Measurements from ENCODE around the gene MPEG1. TPM values are rescaled to one million over a fixed set of nuclear protein-coding genes. Genes with fewer than 3 reads are reported as not detected.
A peak's percentile ranks its signal among the peaks of the same experiment; 100 is the strongest.

MPEG1 gene
- polyA plus RNA-seq, 2 donors, result 0.61 to 1.3 TPM

GRCh38 chr11:59219836-59220235, 7.1 kb upstream of the MPEG1 start:
- H3K27me3 ChIP-seq (ENCODE audit: control insufficient read depth in 1 of 2, insufficient read depth in 2 of 2, low read length in 2 of 2), result no peaks in the 10 kb centered on the region
- H3K36me3 ChIP-seq (ENCODE audit: control insufficient read depth in 2 of 2, insufficient read depth in 2 of 2, low read length in 1 of 2), result no peaks in the 10 kb centered on the region
- WGBS, 2 donors, result 73 to 82% methylated on average over 4 of the region's 4 CpGs

GRCh38 chr11:59218893-59219292, 6.2 kb upstream of the MPEG1 start:
- H3K4me1 ChIP-seq (ENCODE audit: control insufficient read depth in 2 of 2, insufficient read depth in 2 of 2, low read length in 1 of 2), result no peaks in the 10 kb centered on the region
- H3K36me3 ChIP-seq (ENCODE audit: control insufficient read depth in 2 of 2, insufficient read depth in 2 of 2, low read length in 1 of 2), result no peaks in the 10 kb centered on the region
- 54 to 63% methylated on average over 2 of the region's 2 CpGs for WGBS, 2 donors
- H3K27ac ChIP-seq (ENCODE audit: low read depth in 2 of 2, low read length in 1 of 2), result no peak overlapping the region
- H3K9me3 ChIP-seq (ENCODE audit: control insufficient read depth in 2 of 2, insufficient read depth in 1 of 2, low read depth in 1 of 2, low read length in 1 of 2), result no peaks in the 10 kb centered on the region
- H3K27me3 ChIP-seq (ENCODE audit: control insufficient read depth in 1 of 2, insufficient read depth in 2 of 2, low read length in 2 of 2), result no peaks in the 10 kb centered on the region
- no peak overlapping the region for H3K4me3 ChIP-seq (ENCODE audit: low read depth in 1 of 2, low read length in 2 of 2)

More at GRCh38 chr11:59219836-59220235, 7.1 kb upstream of the MPEG1 start:
- no peak overlapping the region for H3K4me3 ChIP-seq (ENCODE audit: low read depth in 1 of 2, low read length in 2 of 2)
- H3K27ac ChIP-seq (ENCODE audit: low read depth in 2 of 2, low read length in 1 of 2), result no peak overlapping the region
- H3K4me1 ChIP-seq (ENCODE audit: control insufficient read depth in 2 of 2, insufficient read depth in 2 of 2, low read length in 1 of 2), result no peaks in the 10 kb centered on the region
- H3K9me3 ChIP-seq (ENCODE audit: control insufficient read depth in 2 of 2, insufficient read depth in 1 of 2, low read depth in 1 of 2, low read length in 1 of 2), result no peaks in the 10 kb centered on the region

- no peak overlapping the region for H3K27ac ChIP-seq (ENCODE audit: low read depth in 2 of 2, low read length in 1 of 2)
- no peaks in the 10 kb centered on the region for H3K4me1 ChIP-seq (ENCODE audit: control insufficient read depth in 2 of 2, insufficient read depth in 2 of 2, low read length in 1 of 2)
- H3K36me3 ChIP-seq (ENCODE audit: control insufficient read depth in 2 of 2, insufficient read depth in 2 of 2, low read length in 1 of 2), result no peaks in the 10 kb centered on the region
- H3K4me3 ChIP-seq (ENCODE audit: low read depth in 1 of 2, low read length in 2 of 2), result no peak overlapping the region
- WGBS, 2 donors, result 92 to 93% methylated on average over 4 of the region's 4 CpGs
- H3K9me3 ChIP-seq (ENCODE audit: control insufficient read depth in 2 of 2, insufficient read depth in 1 of 2, low read depth in 1 of 2, low read length in 1 of 2), result no peaks in the 10 kb centered on the region
- no peaks in the 10 kb centered on the region for H3K27me3 ChIP-seq (ENCODE audit: control insufficient read depth in 1 of 2, insufficient read depth in 2 of 2, low read length in 2 of 2)
Observed at GRCh38 chr11:59218319-59218718, 5.6 kb upstream of the MPEG1 start.

DNA sequence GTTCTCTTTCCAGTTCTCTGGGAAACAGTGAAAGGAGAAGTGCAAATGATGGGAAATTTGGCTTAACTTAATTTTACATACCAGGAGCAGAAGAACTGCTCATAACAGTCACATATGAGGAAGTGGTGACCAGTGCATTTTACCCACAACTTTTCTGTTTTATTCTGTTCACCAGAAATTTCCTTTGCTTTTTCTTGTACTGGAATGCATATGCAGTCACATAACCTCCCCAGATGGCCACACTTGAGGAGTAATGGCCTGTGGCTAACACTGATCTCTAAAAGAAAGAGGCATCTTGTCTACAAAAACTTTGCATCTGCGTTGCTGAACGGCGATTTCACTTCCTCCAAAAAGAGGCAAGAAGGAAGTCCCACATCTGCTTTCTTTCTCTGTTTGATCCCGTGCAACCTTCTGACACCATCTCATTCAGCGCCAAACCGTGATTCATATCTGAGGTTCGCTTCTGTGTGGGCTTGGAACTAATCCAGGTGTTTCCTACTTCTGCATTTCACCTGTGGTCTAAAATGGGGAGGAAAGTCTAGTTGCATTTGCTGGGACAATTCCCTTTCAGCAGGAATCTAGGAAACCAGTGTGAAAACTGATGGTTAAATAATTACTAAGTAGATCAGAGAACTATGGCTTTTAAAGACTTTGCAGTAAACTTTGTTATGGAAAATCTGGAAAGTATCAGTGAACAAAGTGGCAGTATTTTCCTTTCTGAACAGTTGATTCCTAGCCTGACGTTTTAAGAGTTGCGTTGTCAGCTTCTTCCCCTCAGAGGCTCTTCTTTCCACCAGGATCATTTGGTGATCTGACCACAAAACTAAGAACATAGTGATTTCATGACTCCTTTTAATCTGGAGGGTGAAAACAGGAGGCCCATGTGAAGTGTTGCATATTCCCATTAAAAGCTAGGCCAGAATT, 4.2 kb upstream of the MPEG1 start:
- Histone ChIP-seq H3K27me3 (ENCODE audit: control insufficient read depth in 1 of 2, insufficient read depth in 2 of 2, low read length in 2 of 2) (no peaks in the 10 kb centered on the region), H3K4me1 (ENCODE audit: control insufficient read depth in 2 of 2, insufficient read depth in 2 of 2, low read length in 1 of 2) (no peaks in the 10 kb centered on the region), H3K27ac (ENCODE audit: low read depth in 2 of 2, low read length in 1 of 2) (no peak overlapping the region), H3K9me3 (ENCODE audit: control insufficient read depth in 2 of 2, insufficient read depth in 1 of 2, low read depth in 1 of 2, low read length in 1 of 2) (no peaks in the 10 kb centered on the region), H3K36me3 (ENCODE audit: control insufficient read depth in 2 of 2, insufficient read depth in 2 of 2, low read length in 1 of 2) (no peaks in the 10 kb centered on the region), H3K4me3 (ENCODE audit: low read depth in 1 of 2, low read length in 2 of 2) (no peak overlapping the region)
- 21 to 34% methylated on average over 9 of the region's 9 CpGs for WGBS, 2 donors

DNA sequence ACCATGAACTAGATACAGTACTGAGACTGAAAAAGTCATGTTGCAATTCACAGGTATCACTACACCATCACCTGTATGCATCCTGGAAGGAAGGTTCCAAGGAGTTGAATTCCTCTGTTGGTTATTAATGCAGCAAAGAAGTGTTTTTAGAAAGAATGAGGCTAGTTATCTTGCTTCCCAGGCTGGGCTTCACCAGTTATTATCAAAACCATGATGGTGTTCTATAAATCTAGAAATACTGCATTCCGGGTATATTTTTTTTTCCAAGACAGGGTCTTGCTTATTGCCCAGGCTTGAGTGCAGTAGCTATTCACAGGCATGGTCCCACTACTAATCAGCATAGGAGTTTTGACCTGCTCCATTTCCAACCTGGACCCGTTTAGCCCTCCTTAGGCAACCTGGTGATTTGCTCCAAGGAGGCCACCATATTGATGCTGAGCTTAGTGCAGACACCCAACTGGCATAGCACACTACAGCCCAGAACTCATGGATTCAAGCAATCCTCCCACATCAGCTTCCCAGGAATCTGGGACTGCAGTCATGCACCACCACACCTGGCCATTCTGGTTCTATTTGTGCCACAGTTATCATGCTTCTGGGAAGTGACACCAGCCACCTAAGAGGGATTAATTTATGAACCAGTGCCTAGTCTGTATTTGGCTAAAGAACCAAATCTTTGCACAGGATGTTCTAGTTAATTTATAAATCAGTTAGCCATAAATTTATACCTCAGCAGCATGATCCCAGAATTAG, 1.6 kb upstream of the MPEG1 start:
- Histone ChIP-seq H3K36me3 (ENCODE audit: control insufficient read depth in 2 of 2, insufficient read depth in 2 of 2, low read length in 1 of 2) (no peaks in the 10 kb centered on the region), H3K4me1 (ENCODE audit: control insufficient read depth in 2 of 2, insufficient read depth in 2 of 2, low read length in 1 of 2) (no peaks in the 10 kb centered on the region), H3K27ac (ENCODE audit: low read depth in 2 of 2, low read length in 1 of 2) (no peak overlapping the region), H3K9me3 (ENCODE audit: control insufficient read depth in 2 of 2, insufficient read depth in 1 of 2, low read depth in 1 of 2, low read length in 1 of 2) (no peaks in the 10 kb centered on the region), H3K4me3 (ENCODE audit: low read depth in 1 of 2, low read length in 2 of 2) (no peak overlapping the region), H3K27me3 (ENCODE audit: control insufficient read depth in 1 of 2, insufficient read depth in 2 of 2, low read length in 2 of 2) (no peaks in the 10 kb centered on the region)
- 79 to 95% methylated on average over 2 of the region's 2 CpGs for WGBS, 2 donors

DNA sequence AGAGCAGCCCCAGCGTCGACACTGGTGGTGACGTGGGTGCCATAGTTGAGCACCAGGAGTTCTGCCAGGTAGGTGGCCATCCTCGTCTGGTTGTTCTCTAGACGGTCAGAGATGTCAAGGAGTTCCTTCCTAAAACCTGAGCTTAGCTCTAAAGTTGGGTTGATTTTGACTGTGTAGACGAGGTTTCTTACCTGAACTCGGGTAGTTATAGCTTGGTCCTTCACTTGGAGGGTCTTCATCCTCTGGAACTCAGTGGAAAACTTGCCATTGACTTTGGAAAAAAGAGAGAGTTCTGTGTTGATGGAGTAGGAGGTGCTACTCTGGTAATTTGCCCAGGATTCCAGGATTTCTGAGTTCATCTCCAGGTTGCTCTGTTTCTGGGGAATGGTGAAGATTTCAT, 505 bp downstream of the MPEG1 start:
- whole genome bisulfite sequencing, 2 donors, result 82 to 88% methylated on average over 7 of the region's 7 CpGs
- H3K36me3 ChIP-seq (ENCODE audit: control insufficient read depth in 2 of 2, insufficient read depth in 2 of 2, low read length in 1 of 2), result no peaks in the 10 kb centered on the region
- H3K4me1 ChIP-seq (ENCODE audit: control insufficient read depth in 2 of 2, insufficient read depth in 2 of 2, low read length in 1 of 2), result no peaks in the 10 kb centered on the region
- H3K4me3 ChIP-seq (ENCODE audit: low read depth in 1 of 2, low read length in 2 of 2), result no peak overlapping the region
- peak overlapping the region in 1 of 2 donors; percentile 4 for H3K27ac ChIP-seq (ENCODE audit: low read depth in 2 of 2, low read length in 1 of 2)
- H3K9me3 ChIP-seq (ENCODE audit: control insufficient read depth in 2 of 2, insufficient read depth in 1 of 2, low read depth in 1 of 2, low read length in 1 of 2), result no peaks in the 10 kb centered on the region
- H3K27me3 ChIP-seq (ENCODE audit: control insufficient read depth in 1 of 2, insufficient read depth in 2 of 2, low read length in 2 of 2), result no peaks in the 10 kb centered on the region

GRCh38 chr11:59208956-59209355, 3.8 kb downstream of the MPEG1 start:
- Histone ChIP-seq H3K4me3 (ENCODE audit: low read depth in 1 of 2, low read length in 2 of 2) (no peak overlapping the region), H3K9me3 (ENCODE audit: control insufficient read depth in 2 of 2, insufficient read depth in 1 of 2, low read depth in 1 of 2, low read length in 1 of 2) (no peaks in the 10 kb centered on the region), H3K27ac (ENCODE audit: low read depth in 2 of 2, low read length in 1 of 2) (no peak overlapping the region), H3K27me3 (ENCODE audit: control insufficient read depth in 1 of 2, insufficient read depth in 2 of 2, low read length in 2 of 2) (no peaks in the 10 kb centered on the region), H3K4me1 (ENCODE audit: control insufficient read depth in 2 of 2, insufficient read depth in 2 of 2, low read length in 1 of 2) (peaks cover 0 to 3% of the 10 kb centered on the region in 2 donors), H3K36me3 (ENCODE audit: control insufficient read depth in 2 of 2, insufficient read depth in 2 of 2, low read length in 1 of 2) (peaks cover 11 to 12% of the 10 kb centered on the region in 2 donors)
- WGBS, 2 donors, result 67 to 77% methylated on average over 2 of the region's 2 CpGs

DNA sequence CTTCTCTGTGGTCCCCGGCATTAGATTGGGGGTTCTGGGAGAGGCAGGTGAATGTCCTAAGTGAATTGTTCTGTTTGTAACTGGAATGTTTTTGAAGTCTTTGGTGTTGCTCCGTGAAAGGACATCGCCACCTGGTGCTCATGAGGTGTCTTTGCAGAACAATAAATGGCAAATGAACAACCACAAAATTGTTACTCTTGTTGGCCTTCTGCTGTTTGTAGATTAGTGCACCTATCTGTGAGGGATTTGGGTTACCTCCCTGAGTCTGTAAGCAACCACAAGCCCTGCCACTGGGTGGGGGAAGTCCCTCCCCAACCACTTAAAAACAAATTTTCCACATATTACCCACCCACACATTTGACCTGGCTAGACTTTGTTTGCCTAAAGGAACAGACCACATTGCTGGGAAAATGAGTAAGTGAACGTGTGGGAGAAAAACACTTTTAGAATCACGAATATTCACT, 4.7 kb downstream of the MPEG1 start:
- WGBS, 2 donors, result 4% methylated on average over 5 of the region's 5 CpGs
- H3K27ac ChIP-seq (ENCODE audit: low read depth in 2 of 2, low read length in 1 of 2), result no peak overlapping the region
- peaks cover 11 to 12% of the 10 kb centered on the region in 2 donors for H3K36me3 ChIP-seq (ENCODE audit: control insufficient read depth in 2 of 2, insufficient read depth in 2 of 2, low read length in 1 of 2)
- no peaks in the 10 kb centered on the region for H3K9me3 ChIP-seq (ENCODE audit: control insufficient read depth in 2 of 2, insufficient read depth in 1 of 2, low read depth in 1 of 2, low read length in 1 of 2)
- no peak overlapping the region for H3K4me3 ChIP-seq (ENCODE audit: low read depth in 1 of 2, low read length in 2 of 2)
- peaks cover 0 to 3% of the 10 kb centered on the region in 2 donors for H3K4me1 ChIP-seq (ENCODE audit: control insufficient read depth in 2 of 2, insufficient read depth in 2 of 2, low read length in 1 of 2)
- no peaks in the 10 kb centered on the region for H3K27me3 ChIP-seq (ENCODE audit: control insufficient read depth in 1 of 2, insufficient read depth in 2 of 2, low read length in 2 of 2)

DNA sequence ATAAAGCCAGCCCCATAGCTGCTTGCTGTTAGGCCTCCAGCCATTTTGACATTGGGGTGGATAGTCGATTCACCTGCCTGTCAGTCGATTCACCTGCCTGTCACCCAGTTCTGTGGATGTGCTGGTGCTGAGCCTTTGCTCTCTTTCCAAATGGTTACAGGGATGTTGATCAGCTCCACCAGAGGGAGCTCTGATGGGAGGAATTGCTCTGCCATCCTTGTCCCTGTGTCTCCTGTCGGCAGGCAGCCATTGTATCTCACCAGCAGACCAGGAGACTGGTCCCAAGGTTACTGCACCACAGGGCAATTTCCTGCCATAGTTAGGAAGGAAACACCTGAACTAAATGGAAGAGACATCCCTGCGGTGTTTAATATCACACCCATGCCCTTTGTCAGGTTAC, 6.1 kb downstream of the MPEG1 start:
- H3K27ac ChIP-seq (ENCODE audit: low read depth in 2 of 2, low read length in 1 of 2), result no peak overlapping the region
- peaks cover 0 to 3% of the 10 kb centered on the region in 2 donors for H3K4me1 ChIP-seq (ENCODE audit: control insufficient read depth in 2 of 2, insufficient read depth in 2 of 2, low read length in 1 of 2)
- H3K36me3 ChIP-seq (ENCODE audit: control insufficient read depth in 2 of 2, insufficient read depth in 2 of 2, low read length in 1 of 2), result peaks cover 11 to 12% of the 10 kb centered on the region in 2 donors
- 66 to 69% methylated on average over 4 of the region's 4 CpGs for WGBS, 2 donors
- no peak overlapping the region for H3K4me3 ChIP-seq (ENCODE audit: low read depth in 1 of 2, low read length in 2 of 2)
- H3K27me3 ChIP-seq (ENCODE audit: control insufficient read depth in 1 of 2, insufficient read depth in 2 of 2, low read length in 2 of 2), result no peaks in the 10 kb centered on the region
- no peaks in the 10 kb centered on the region for H3K9me3 ChIP-seq (ENCODE audit: control insufficient read depth in 2 of 2, insufficient read depth in 1 of 2, low read depth in 1 of 2, low read length in 1 of 2)
